ENCODE data around the gene KCNJ12.
"Not testable (repeated sequence)": the region's sequence is repeated elsewhere in the genome, so short reads cannot be mapped to it uniquely, and the experiment has no call there.

Gene KCNJ12

GRCh38 chr17:21343061-21343949, 32.9 kb upstream of the KCNJ12 start:
- not testable (repeated sequence) for H3K9me3 ChIP-seq (ENCODE audit: low read depth, low read length); H3K27ac ChIP-seq; H3K36me3 ChIP-seq (ENCODE audit: insufficient read depth, low read length); H3K4me3 ChIP-seq; DNase-seq (ENCODE audit: low read depth, low spot score); H3K9ac ChIP-seq (ENCODE audit: insufficient read length)

GRCh38 chr17:21344801-21345200, 31.4 kb upstream of the KCNJ12 start:
- not testable (repeated sequence) for H3K4me3 ChIP-seq; H3K36me3 ChIP-seq (ENCODE audit: insufficient read depth, low read length); H3K9me3 ChIP-seq (ENCODE audit: low read depth, low read length); H3K9ac ChIP-seq (ENCODE audit: insufficient read length); H3K27ac ChIP-seq; DNase-seq (ENCODE audit: low read depth, low spot score)

- no peaks in the 10 kb centered on the region for H3K9me3 ChIP-seq (ENCODE audit: low read depth, low read length)
- no peak overlapping the region for H3K27ac ChIP-seq
- no peak for DNase-seq (ENCODE audit: low read depth, low spot score)
- no peaks in the 10 kb centered on the region for H3K36me3 ChIP-seq (ENCODE audit: insufficient read depth, low read length)
- TF ChIP-seq EZH2 (IDR thresholded peaks at IDR 0.05) (no peak), FOXP2 (optimal IDR thresholded peaks at IDR 0.05; ENCODE audit: control extremely low read depth, extremely low read length, insufficient read depth) (no peak), POLR2AphosphoS5 (IDR thresholded peaks at IDR 0.05; ENCODE audit: borderline replicate concordance, low read depth, low read length) (no peak)
- no peak overlapping the region for H3K4me3 ChIP-seq
- H3K9ac ChIP-seq (ENCODE audit: insufficient read length), result no peak overlapping the region
Observed at GRCh38 chr17:21345236-21345635, 30.9 kb upstream of the KCNJ12 start.

- not testable (repeated sequence) for H3K9ac ChIP-seq (ENCODE audit: insufficient read length); H3K36me3 ChIP-seq (ENCODE audit: insufficient read depth, low read length); H3K4me3 ChIP-seq; H3K27ac ChIP-seq; H3K9me3 ChIP-seq (ENCODE audit: low read depth, low read length); DNase-seq (ENCODE audit: low read depth, low spot score)
Observed at GRCh38 chr17:21346107-21346506, 30.1 kb upstream of the KCNJ12 start.

- DNase-seq (ENCODE audit: low read depth, low spot score); H3K4me3 ChIP-seq; H3K27ac ChIP-seq; H3K9ac ChIP-seq (ENCODE audit: insufficient read length); H3K9me3 ChIP-seq (ENCODE audit: low read depth, low read length); H3K36me3 ChIP-seq (ENCODE audit: insufficient read depth, low read length): not testable (repeated sequence)
Observed at GRCh38 chr17:21346651-21347250, 29.4 kb upstream of the KCNJ12 start.

- H3K27ac ChIP-seq; H3K9me3 ChIP-seq (ENCODE audit: low read depth, low read length); H3K9ac ChIP-seq (ENCODE audit: insufficient read length); H3K4me3 ChIP-seq; DNase-seq (ENCODE audit: low read depth, low spot score); H3K36me3 ChIP-seq (ENCODE audit: insufficient read depth, low read length): not testable (repeated sequence)
Observed at GRCh38 chr17:21347660-21348059, 28.5 kb upstream of the KCNJ12 start.

GRCh38 chr17:21348081-21348925, 27.9 kb upstream of the KCNJ12 start:
- H3K27ac ChIP-seq; DNase-seq (ENCODE audit: low read depth, low spot score); H3K4me3 ChIP-seq; H3K9me3 ChIP-seq (ENCODE audit: low read depth, low read length); H3K9ac ChIP-seq (ENCODE audit: insufficient read length); H3K36me3 ChIP-seq (ENCODE audit: insufficient read depth, low read length): not testable (repeated sequence)

- not testable (repeated sequence) for H3K4me3 ChIP-seq; H3K9me3 ChIP-seq (ENCODE audit: low read depth, low read length); H3K36me3 ChIP-seq (ENCODE audit: insufficient read depth, low read length); DNase-seq (ENCODE audit: low read depth, low spot score); H3K27ac ChIP-seq; H3K9ac ChIP-seq (ENCODE audit: insufficient read length)
Observed at GRCh38 chr17:21348926-21349261, 27.3 kb upstream of the KCNJ12 start.

- H3K4me3 ChIP-seq; DNase-seq (ENCODE audit: low read depth, low spot score); H3K27ac ChIP-seq; H3K9me3 ChIP-seq (ENCODE audit: low read depth, low read length); H3K36me3 ChIP-seq (ENCODE audit: insufficient read depth, low read length); H3K9ac ChIP-seq (ENCODE audit: insufficient read length): not testable (repeated sequence)
Observed at GRCh38 chr17:21349358-21350050, 26.7 kb upstream of the KCNJ12 start.

- not testable (repeated sequence) for DNase-seq (ENCODE audit: low read depth, low spot score); H3K27ac ChIP-seq; H3K9me3 ChIP-seq (ENCODE audit: low read depth, low read length); H3K4me3 ChIP-seq; H3K9ac ChIP-seq (ENCODE audit: insufficient read length); H3K36me3 ChIP-seq (ENCODE audit: insufficient read depth, low read length)
Observed at GRCh38 chr17:21350495-21350894, 25.7 kb upstream of the KCNJ12 start.
